DOHH2 (cell line): ENCODE data around the gene CYP26A1.

Experiments used
- CTCF ChIP-seq: fragments of 200-600 bp; sonication (generic); IDR thresholded peaks from one replicate; pipeline ENCODE4 v1.5.1; 2014; ENCODE audit warnings: antibody characterized with exemption, mild to moderate bottlenecking, low read depth, low read length; ENCODE audit not compliant: poor library complexity, severe bottlenecking
- EZH2phosphoT487 ChIP-seq: fragments of 200-600 bp; sonication (generic); IDR thresholded peaks from 2 replicates; pipeline ENCODE4 v1.6.1; 2017; ENCODE audit warnings: borderline replicate concordance, mild to moderate bottlenecking, antibody characterized with exemption, low read length, moderate library complexity, mixed read lengths

DNA sequence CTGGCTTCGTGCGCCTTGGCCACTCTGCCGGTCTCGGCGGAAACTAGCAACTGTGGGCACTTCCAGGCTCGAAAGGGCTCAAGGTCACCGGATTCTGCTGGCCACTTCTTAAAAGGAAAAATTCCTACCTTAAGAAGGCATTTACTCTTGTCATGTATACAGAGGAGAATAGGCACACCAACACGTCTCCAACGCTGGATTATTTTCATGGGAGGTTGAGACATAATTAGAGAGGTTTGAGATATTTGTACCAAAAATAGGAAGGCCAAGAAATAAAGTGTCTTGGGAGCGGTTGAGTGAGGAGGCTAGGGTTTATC, 4.5 kb upstream of the CYP26A1 start:
- TF ChIP-seq EZH2phosphoT487: no peak
- TF ChIP-seq CTCF: no peak
